ENCODE data around the gene TNIP3.

DNA sequence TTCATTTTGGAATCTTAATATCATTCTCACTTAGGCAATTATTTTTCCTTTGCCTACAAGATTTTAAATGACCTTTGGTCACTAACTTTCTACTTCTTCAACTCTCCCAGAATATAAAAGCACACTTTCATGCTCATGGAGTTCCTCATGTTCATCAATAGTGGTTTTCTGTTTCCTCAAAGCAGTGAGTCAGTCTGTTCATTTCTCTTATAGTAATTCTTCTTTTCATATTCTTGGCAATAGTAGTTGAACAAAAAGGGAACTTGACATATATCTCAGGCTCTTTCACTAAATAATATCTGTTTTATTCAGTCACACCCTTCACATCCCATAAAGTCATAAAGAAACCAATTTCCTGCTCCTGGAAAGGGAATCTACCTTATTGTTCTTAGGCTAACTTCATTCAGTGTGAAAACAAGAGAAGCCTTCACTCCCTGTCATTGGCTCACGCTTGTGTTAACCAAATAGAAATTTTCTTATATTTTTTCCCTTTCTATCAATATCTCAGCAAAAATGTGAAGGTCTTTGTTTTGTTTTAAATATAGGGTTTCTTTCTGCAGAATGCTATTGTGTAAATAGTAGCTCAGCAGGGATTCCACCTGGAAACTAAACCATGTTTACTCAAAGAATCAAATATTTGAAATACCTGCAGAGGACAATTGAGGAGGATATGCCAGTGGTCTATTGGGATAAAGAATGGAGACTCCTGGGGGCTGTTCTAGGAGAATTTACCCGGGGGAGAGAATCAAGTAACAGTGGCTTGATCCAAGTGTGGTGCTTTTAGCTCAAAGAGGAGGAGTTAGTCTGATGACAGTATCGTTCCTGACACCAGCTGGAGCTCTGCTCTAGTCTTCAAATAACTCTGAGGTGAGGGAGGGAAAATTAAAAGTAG is 13.4 kb upstream of the TNIP3 start:
- no peak for TF ChIP-seq EP300 (IDR thresholded peaks at IDR 0.05)
- TF ChIP-seq, protein P1, sequence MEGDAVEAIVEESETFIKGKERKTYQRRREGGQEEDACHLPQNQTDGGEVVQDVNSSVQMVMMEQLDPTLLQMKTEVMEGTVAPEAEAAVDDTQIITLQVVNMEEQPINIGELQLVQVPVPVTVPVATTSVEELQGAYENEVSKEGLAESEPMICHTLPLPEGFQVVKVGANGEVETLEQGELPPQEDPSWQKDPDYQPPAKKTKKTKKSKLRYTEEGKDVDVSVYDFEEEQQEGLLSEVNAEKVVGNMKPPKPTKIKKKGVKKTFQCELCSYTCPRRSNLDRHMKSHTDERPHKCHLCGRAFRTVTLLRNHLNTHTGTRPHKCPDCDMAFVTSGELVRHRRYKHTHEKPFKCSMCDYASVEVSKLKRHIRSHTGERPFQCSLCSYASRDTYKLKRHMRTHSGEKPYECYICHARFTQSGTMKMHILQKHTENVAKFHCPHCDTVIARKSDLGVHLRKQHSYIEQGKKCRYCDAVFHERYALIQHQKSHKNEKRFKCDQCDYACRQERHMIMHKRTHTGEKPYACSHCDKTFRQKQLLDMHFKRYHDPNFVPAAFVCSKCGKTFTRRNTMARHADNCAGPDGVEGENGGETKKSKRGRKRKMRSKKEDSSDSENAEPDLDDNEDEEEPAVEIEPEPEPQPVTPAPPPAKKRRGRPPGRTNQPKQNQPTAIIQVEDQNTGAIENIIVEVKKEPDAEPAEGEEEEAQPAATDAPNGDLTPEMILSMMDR (IDR thresholded peaks at IDR 0.05): no peak
- no peak for TF ChIP-seq POLR2A (IDR thresholded peaks at IDR 0.05)

All from ovary (tissue), 3 donors.